ENCODE measurements around the gene SPIB.
"Not testable (repeated sequence)": the region's sequence is repeated elsewhere in the genome, so short reads cannot be mapped to it uniquely, and the experiment has no call there.

The SPIB gene

DNA sequence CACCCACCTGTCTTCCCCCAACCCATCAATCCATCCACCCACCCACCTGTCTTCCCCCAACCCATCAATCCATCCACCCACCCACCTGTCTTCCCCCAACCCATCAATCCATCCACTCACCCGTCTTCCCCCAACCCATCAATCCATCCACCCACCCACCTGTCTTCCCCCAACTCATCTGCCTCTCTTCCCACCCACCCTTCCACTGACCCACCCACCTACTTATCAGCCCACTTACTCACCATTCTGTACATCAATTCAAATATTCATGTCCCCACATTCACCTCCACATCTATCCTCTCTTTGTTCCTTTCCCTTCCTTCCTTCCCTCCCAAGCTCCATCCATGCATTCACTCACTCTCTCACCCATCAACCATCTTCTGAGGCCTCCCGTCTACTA lies 20.4 kb downstream of the SPIB start:
- not testable (repeated sequence) for DNase-seq (ENCODE audit: low spot score)

DNA sequence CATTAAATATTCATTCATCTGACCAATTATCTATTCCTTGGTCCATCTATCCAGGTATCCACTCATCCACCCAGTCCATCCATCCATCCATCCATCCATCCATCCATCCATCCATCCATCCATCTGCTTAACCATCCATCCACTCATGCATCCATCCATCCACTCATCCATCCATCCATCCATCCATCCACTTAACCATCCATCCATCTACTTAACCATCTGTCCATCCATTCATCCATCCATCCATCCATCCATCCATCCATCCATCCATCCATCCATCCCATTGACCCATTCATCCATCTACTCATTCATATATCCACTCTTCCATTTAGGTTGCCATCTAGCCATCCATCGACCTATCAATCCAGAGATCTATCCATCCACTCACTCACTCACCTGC lies 25.3 kb downstream of the SPIB start:
- no peak for DNase-seq (ENCODE audit: low spot score)

DNA sequence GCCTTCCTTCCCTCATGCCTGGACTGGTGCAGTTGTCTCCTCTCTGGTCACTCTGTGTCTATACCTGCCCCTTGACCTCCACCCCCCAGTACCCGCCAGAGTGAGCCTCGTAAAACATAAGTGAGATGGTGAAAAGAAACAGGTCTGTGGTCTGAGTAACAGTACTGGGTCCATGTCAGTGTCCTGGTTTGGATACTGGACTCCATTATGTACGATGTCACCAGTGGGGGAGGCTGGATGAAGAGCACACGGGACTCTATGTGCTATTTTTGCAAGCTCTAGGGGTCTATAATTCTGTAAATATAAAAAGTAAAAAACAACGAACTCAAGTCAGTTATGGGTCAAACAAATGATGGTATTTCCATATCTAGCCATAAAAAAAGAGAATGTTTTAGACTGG lies 28.3 kb downstream of the SPIB start:
- DNase-seq (ENCODE audit: low spot score), result no peak

DNA sequence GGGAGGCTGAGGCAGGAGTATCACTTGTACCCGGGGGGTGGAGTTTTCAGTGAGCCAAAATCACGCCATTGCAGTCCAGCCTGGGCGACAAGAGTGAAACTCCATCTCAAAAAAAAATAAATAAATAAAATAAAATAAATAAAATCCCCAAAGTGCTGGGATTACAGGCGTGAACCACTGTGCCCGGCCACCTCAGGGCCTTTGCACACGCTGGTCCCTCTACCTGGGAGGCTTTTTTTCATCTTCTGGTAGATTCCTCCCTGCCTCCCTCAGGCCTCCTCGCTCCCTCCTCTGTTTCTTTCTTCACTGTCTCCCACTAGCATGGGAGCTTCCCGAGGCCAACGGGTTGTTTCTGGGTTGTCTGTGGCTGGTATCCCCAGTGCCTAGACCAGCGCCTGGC lies 29.0 kb downstream of the SPIB start:
- DNase-seq (ENCODE audit: low spot score), result no peak

DNA sequence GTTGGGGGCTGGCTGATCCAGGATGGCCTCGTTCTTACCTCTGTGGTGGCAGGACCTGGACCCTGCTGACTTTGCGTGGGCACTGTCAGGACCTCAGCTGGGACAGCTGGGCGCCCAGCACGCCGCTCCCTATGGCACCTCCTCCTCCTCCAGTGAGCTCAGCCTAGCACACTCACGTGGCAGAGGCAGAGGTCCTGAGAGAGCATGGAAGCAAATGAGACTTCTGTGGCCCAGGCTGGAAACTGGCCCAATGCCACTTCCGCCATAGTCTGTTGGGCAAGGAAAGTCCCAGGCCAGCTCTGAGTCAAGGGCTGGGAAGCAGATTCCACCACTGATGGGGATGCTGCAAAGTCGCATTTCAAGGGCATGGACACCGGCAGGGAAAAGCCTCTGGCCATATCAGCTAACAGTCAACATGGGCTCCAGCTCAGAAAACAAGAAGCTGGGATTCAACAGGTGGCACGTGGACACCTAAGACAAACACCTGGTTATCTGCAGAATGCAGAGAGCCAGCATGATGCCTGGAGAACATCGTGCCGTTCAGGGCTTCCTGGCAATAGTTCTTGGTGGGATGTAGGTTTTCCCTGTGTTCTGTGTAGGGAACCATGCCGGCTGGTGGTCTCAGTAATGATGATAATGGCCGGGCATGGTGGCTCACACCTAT lies 30.6 kb downstream of the SPIB start:
- DNase-seq (ENCODE audit: low spot score), result no peak

DNA sequence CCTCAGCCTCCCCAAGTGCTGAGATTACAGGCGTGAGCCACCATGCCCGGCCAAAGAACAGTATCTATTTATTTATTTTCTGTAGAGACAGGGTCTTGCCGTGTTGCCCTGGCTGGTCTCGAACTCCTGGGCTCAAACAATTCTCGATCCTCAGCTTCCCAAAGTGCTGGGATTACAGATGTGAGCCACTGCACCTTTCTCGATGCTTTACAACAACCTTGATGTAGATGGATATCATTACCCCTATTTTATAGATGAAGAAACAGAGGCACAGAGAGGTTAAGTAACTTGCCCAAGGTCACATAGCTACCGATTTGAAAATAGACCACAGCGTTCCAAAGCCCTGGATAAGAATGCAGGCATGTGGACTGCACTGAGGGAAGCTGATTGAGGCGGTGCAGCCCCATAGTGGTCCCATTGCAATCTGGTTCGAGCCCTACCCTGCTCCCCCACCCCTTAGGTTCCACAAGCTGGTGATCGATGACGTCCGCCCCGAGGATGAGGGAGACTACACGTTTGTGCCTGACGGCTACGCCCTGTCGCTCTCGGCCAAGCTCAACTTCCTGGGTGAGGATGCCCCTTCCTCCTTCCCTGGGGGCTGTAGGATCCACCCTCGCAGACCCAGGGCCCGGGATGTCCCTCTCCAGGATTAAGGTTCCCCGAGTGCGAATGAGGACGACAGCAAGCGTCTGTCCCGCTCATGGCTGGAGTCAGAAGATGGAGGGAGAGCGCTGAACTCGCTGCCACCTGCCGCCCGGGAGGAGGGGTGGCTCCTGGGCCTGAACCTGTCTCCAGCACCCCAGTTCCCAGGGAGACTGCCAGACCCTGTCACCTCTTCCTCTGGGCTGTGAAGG lies 31.9 kb downstream of the SPIB start:
- DNase-seq (ENCODE audit: low spot score), result no peak

DNA sequence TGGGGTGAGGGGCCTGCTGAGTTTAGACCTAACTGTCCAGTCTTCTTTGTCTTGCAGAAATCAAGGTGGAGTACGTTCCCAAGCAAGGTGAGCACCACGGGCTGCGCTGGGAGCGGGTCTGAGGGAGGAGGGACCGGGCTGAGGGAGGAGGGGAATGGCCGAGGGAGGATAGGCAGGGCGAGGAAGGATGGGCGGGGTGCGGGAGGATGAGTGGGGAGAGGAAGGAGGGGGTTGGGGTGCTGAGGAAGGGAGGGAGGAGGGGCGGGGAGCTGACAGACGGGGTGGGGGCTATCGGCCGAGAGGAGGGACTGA lies 32.4 kb downstream of the SPIB start:
- no peak for DNase-seq (ENCODE audit: low spot score)

DNA sequence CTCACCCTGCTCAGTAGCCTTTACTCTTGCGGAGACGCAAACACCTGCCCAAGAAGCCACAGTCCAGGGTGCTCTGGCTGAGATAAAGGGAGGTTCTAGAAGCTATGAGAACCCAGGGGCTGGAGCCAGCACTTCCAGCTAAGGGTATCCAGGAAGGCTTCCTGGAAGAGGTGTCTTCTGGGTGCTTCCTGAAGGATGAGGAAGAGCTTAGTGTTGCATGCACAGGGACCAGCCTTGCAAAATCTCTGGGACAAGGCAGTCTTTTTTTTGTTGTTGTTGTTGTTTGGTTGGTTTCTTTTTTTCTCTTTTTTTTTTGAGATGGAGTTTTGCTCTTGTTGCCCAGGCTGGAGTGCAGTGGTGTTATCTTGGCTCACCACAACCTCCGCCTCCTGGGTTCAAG lies 34.5 kb downstream of the SPIB start:
- no peak for DNase-seq (ENCODE audit: low spot score)

DNA sequence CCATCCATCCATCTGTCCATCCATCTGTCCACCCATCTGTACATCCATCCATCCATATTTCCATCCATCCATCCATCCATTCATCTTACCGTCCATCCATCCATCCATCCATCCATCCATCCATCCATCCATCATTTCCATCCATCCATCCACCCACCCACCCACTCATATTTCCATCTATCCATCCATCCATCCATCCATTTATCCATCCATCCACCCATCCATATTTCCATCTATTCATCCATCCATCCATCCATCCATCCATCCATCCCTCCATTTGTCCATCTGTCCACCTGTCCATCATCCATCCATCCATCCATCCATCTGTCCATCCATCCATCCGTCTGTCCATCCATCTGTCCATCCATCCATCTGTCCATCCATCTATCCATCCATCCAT lies 37.3 kb downstream of the SPIB start:
- no peak for DNase-seq (ENCODE audit: low spot score)

DNA sequence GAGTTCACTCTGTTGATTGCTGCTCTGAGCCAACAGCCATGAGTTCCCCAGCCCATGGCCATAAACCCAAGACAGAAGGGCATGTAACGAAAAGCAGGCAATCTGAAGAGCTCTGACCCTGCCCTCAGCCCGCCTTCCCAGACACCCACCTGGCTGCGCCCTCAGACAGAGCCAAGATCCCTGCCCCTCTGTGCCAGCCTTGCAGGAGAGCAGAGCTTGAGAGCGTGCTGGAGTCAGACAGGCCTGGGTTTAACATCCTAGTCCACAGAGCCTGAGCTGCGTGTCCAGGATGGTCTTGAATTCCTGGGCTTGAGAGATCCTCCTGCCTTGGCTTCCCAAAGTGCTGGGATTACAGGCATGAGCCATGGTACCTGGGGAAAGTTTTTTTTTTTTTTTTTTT lies 38.6 kb downstream of the SPIB start:
- no peak for DNase-seq (ENCODE audit: low spot score)

DNA sequence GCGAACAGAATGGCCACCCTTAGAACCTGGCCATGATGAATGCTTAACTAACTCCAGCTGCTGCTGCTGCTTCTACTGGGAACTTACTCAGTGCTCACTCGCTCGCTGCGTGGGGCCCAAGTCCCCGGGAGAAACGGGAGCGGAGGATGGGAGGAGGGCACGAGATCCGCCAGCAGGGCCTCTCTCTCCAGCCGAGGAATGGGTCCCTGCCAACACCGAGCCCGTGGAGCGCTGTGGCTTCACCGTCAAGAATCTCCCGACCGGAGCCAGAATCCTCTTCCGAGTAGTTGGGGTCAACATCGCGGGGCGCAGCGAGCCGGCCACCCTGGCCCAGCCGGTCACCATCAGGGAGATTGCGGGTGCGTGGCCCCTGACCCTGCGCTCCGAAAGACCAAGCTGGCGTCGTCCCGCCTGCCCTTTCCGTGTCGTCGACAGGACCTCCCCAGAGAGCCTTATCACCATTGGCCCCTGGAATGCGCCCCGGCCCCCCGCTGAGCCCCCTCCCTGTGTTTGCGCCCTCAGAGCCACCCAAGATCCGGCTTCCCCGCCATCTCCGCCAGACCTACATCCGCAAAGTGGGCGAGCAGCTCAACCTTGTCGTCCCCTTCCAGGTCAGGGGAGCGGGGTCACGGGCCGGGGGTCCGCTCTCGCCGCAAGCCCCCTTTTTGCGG lies 39.8 kb downstream of the SPIB start:
- DNase-seq (ENCODE audit: low spot score), result peak; percentile 61

DNA sequence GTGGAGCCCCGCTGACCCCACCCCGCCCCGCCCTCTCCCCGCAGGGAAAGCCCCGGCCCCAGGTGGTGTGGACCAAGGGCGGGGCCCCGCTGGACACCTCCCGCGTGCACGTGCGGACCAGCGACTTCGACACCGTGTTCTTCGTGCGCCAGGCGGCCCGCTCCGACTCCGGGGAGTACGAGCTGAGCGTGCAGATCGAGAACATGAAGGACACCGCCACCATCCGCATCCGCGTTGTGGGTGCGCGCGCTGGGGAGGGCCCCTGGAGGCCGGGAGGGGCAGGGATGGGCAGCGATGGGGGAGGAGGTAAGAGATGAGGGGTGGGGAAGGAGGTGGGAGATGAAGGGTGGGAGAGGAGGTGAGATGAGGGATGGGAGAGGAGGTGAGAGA lies 40.3 kb downstream of the SPIB start:
- DNase-seq (ENCODE audit: low spot score), result no peak

DNA sequence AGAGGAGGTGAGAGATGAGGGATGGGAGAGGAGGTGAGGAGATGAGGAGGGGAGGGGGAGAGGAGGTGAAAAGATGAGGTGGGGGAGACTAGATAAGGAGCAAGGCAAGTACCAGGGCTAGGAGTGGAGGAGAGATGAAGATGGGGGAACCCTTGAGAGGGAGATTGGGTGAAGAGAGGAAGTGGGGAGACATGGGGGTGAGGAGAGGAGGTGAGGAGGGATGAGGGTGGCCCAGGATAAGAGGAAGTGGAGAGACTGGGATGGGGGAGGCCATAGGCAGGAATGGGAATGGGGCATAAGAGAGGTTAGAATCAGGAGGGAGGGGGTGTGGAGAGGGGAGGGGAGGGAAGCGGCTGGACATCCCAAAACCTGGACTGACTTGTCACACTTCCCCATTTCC lies 40.9 kb downstream of the SPIB start:
- no peak for DNase-seq (ENCODE audit: low spot score)

DNA sequence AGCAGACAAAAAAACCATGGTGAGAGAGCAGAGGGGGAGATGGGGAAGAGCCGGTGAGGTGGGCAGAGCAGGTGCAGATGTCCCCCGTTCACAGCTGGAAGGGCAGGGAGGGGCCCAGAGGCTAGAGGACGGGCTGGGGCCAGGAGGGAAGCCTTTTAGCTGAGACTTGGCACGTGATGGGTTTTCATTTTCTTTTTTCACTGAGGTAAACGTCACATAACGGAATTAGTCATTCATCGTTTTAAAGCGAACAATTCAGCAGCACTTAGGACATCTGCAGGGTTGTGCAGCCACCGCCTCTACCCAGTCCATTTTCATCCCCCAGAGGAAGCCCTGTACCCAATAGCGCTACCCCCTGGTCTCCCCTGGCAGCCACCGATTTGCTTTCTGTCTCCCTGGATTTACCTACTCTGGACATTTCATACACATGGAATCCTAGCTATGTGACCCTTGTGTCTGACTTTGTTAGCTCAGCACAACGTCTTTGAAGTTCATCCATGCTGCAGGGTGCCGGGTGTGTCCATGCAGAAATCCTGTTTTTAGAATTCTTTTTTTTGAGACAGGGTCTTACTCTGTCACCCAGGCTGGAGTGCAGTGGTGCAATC lies 41.5 kb downstream of the SPIB start:
- DNase-seq (ENCODE audit: low spot score), result peak; percentile 45

DNA sequence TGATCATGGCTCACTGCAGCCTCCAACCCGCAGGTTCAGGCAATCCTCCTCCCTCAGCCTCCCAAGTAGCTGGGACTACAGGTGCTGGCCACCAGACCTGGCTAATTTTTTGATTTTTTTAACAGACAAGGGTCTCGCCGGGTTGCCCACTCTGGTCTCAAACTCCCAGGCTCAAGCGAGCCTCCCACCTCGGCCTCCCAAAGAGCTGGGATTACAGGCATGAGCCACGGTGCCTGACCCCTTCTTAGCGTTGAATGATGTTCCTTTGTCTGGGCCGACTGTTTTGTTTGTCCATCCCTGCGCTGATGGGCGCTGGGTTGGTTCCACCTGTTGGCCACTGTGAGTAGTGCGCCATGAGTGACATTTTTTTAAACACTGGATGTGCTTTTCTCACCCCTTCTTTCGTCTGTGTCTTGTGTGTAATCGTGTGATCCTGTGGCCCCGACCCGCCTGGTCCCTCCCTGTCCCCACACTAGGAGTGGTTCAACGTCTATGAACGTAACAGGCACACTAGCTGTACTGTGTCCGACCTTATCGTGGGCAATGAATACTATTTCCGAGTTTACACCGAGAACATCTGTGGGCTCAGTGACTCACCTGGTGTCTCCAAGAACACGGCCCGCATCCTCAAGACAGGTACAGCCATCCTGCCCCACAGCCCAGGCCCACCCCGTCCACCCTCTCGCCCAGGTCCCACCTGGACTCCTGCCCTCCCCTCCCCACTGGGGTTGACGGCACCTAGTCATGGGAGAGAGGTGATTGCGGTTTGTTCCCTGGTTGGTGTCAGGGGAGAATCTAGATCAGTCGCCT lies 42.5 kb downstream of the SPIB start:
- peak; percentile 91 for DNase-seq (ENCODE audit: low spot score)

DNA sequence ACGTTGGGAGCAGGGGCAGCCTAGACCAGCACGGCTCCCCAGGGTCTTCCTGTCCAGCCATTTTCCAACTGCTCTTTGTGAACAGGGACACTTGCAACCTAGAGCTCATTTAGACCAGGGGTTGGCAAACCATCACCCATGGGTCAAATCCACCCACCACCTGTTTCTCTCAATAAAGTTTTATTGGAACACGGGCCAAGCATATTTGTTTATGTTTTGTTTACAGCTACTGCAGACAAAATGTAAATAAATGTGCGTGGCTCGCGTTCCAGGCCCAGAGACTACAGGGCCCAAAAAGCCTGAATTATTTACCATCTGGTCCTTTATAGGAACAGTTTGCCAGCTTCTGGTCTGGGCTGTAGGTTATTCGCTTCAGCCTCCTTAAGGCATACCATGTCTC lies 44.2 kb downstream of the SPIB start:
- DNase-seq (ENCODE audit: low spot score), result no peak

DNA sequence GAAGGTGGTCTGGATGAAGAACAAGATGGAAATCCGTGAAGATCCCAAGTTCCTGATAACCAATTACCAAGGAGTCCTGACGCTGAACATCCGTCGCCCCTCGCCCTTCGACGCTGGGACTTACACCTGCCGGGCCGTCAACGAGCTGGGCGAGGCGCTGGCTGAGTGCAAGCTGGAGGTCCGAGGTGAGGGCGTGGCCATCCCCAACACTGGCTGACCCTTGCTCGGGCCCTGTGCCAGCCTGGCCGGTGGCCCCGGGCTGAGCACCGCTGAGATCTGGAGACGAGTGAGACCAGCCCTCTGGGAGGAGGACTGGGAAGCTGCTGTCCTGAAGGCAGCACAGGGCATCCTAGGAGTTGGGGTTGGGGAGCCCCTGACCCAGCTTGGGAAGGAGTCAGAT lies 45.6 kb downstream of the SPIB start:
- no peak for DNase-seq (ENCODE audit: low spot score)

DNA sequence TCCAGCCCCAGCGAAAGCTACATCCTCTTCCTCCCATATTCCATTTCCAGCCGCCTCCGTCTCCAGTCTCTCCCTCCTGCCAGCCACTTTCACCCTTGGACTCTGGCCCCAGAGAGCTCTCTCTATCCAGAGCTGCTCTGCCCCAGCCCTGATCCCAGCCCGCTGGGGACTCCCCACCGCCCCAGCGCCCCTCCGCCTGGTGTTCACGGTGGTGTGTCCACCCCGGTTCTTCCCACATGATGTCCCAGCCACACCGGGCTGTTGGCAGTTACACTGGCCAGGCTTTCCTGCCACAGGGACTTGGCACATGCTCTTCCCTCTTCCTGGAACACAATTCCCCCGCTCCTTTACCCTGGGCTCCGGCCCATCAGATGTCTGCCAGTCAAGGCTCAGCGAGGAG lies 46.3 kb downstream of the SPIB start:
- DNase-seq (ENCODE audit: low spot score), result no peak

DNA sequence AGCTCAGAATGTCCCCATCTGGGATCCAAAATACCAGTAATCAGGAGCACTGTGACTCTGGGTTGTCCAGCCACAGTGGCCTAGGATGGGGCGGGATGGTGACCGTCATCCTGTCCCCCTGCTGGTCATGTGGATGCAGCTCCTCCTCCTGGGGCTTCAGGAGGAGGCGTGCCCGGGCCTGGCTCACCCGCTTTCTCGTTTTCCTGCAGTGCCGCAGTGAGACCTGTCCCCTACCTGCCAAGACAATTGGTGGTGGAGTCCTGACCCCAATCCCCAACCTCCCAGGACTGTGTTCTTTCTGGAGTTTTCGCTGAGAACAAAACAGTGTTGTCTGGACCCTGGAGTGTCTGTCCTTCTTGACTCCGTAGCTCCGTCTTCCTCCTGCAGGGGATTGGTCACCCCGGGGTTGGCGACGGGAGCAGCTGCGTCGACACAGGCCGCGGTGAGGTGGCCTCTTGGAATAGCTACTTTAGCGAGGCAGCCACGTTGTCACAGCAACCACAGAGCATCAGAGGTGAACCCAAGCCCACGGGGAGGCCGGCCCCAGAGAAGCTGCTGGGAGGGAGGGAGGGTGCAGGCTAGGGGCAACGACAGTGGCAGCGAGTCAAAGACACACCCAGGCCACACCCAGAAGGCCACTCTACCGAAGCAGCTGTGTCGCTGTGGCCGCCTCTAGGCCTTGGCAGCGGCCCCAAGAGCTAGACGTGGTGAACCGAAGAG lies 47.4 kb downstream of the SPIB start:
- DNase-seq (ENCODE audit: low spot score), result peak; percentile 37

DNA sequence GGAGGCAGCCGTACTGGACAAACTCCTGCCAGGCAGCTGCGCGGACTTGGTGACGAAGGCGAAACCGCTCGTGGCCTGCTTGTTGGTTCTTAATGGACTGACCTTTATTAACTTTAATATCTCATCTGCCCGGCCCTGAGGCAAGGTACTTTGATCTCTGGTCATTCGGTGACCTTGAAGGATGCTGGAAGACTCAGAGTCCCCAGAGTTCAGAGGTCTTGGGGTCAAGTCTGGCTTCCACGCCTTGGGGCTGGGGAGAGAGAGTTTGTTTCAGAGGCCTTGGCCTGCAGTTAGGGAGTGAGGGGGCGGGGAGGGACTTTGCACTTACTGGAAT lies 47.9 kb downstream of the SPIB start:
- no peak for DNase-seq (ENCODE audit: low spot score)

DNA sequence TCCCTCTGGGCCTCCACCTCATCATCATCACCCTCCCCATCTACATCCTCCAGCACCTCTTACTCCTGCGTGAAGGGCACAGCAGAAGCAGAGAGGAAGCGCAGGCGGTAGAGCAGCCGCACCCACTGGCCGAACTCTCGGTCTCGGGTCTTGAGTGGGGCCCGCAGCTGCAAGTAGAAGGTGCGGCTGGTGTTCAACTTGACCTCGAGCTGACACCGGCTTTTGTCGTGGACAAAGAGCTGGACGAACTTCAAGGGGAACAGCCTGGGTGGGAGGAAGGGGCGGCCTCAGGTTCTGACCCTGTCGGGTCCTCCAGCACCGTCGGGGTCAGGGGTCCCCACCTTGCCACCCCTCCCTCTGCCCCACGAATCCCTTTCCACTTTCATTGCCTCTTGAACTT lies 48.8 kb downstream of the SPIB start:
- no peak for DNase-seq (ENCODE audit: low spot score)

DNA sequence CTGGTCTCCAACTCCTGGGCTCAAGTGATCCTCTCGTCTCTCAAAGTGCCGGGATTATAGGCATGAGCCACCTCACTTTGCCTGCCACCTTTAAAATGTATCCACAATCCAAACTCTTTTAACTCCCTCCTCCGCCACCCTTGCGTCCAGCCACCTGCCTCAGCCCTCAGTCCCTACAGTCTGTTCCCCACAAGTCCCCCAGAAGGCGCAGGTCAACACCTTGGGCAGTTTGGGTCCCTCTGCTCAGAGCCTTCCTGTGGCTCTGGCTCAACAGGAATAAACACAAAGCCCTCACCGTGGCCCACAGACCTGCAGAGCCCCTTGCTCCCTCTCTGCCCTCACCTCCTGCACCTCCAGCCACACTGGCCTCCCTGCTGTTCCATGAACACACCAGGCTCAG lies 50.1 kb downstream of the SPIB start:
- DNase-seq (ENCODE audit: low spot score), result no peak

Data from GM03348 (cell line).